ENCODE measurements around the gene IQCK.

Gene IQCK

DNA sequence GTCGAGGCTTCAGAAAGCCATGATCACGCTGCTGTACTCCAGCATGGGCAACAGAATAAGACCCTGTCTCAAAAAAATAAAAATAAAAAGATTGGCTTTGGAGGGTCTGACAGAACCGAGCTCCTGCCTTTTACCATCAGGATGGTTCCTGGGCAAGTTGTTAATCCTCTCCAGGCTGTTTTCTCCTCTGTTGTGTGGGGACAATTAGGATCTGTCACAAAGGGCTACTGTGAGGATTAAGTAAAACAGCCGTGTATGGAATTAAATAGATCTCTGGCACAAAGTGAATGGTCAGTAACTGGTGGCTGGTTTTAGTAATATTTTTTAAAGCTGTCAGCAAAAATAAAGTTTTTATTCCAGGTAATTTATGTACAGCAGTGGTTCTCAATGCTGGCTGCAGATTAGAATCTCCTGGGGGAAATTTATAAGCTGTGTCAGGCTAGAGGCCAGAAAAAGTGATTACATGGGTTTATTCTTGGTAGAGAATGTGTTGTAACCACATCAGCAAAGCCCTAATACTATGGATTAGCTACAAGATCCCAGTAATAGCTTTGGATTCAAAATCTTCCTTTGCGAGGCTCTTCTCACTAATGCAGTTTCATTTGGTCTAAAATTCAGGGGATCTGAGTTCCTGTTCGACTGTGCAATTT lies 119.4 kb downstream of the IQCK start:
- Mint-ChIP-seq H3K27me3 (peaks cover 10% of the 10 kb centered on the region), H3K4me1 (no peaks in the 10 kb centered on the region), H3K27ac (no peak overlapping the region), H3K36me3 (no peaks in the 10 kb centered on the region), H3K4me3 (no peak overlapping the region), H3K9me3 (no peaks in the 10 kb centered on the region)
- ATAC-seq = no peak

- no peaks in the 10 kb centered on the region for H3K4me1 Mint-ChIP-seq
- peaks cover 10% of the 10 kb centered on the region for H3K27me3 Mint-ChIP-seq
- H3K4me3 Mint-ChIP-seq = no peak overlapping the region
- H3K36me3 Mint-ChIP-seq = no peaks in the 10 kb centered on the region
- H3K9me3 Mint-ChIP-seq = no peaks in the 10 kb centered on the region
- ATAC-seq = no peak
- no peak overlapping the region for H3K27ac Mint-ChIP-seq
These were observed 120.1 kb downstream of the IQCK start for GRCh38 chr16:19837984-19838707.

GRCh38 chr16:19840524-19841110 lies 122.5 kb downstream of the IQCK start:
- Mint-ChIP-seq H3K27me3 (peaks cover 10% of the 10 kb centered on the region), H3K36me3 (no peaks in the 10 kb centered on the region), H3K4me1 (no peaks in the 10 kb centered on the region), H3K9me3 (no peaks in the 10 kb centered on the region), H3K4me3 (no peak overlapping the region), H3K27ac (no peak overlapping the region)
- ATAC-seq = no peak

DNA sequence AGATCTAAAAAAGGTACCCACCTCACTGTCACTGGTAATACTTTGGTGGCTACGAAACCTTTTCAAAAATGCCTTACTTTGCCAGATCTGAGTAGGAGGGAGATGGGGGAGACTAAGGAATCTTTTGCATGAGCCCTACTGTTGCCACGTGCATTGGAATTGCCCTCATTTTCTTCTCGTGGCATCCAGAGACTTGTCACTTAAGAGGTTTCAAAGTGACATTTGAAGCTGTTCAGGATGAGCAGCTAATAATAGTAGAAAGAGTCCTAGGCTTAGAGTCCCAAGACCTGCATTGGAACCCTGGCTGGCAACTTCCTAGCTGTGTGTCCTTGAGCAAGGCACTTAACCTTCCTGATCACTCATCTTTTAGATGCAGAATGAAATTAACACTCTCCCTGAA lies 123.1 kb downstream of the IQCK start:
- ATAC-seq = no peak
- H3K4me1 Mint-ChIP-seq = no peaks in the 10 kb centered on the region
- peaks cover 10% of the 10 kb centered on the region for H3K27me3 Mint-ChIP-seq

DNA sequence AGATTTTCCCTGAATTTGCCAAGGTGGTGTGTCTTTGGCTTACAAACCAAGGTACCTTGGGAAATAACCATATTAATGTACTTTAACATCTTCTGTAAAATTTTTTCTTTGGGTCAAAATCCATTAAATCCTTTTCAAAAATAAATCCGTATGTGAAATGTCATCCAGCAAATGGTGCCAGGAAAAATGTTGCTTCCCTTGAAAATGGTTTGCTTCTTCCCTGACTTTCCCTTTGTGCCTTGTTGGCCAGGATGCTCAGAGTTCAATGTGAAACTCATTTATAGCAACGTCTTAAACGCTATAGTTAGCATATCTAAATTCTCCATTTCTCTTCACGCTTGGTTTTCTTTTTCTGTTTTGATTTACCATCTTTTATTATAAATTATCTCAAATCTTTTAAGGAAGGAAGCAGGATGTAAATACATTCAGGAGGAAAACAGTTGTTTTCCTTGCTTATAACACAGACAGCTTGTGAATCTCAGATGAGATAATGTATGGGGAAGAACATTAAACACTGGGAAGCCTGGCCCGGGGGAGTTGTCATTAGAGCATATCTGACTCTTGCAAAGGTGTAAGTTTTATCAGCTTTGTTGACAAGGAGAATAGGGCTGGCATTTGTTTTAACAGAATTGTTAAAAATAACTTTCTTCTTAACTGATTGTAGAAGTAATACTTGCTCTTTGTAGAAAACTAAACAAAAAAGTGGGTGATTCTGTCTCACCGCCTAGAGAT lies 124.5 kb downstream of the IQCK start:
- H3K4me3 Mint-ChIP-seq = no peak overlapping the region
- ATAC-seq = no peak
- no peaks in the 10 kb centered on the region for H3K36me3 Mint-ChIP-seq
- H3K9me3 Mint-ChIP-seq = no peaks in the 10 kb centered on the region
- peaks cover 10% of the 10 kb centered on the region for H3K27me3 Mint-ChIP-seq
- H3K4me1 Mint-ChIP-seq = no peaks in the 10 kb centered on the region
- H3K27ac Mint-ChIP-seq = no peak overlapping the region

More for the DNA sequence above, 123.1 kb downstream of the IQCK start:
- no peaks in the 10 kb centered on the region for H3K9me3 Mint-ChIP-seq
- no peak overlapping the region for H3K4me3 Mint-ChIP-seq
- no peaks in the 10 kb centered on the region for H3K36me3 Mint-ChIP-seq
- no peak overlapping the region for H3K27ac Mint-ChIP-seq

DNA sequence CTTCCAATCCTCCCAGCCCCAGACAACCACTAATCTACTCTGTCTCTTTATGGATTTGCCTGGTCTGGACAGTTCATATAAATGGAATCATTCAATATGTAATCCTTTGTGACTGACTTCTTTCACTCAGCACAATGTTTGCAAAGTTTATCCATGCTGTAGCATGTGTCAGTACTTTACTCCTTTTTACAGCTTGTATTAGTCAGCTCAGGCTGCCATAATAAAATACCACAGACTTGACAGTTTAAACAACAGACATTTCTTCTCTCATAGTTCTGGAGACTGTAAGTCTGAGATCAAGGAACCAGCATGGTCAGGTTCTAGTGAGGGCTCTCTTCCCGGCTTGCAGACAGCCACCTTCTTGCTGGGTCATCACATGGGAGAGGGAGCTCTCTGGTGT lies 125.3 kb downstream of the IQCK start:
- Mint-ChIP-seq H3K4me1 (no peaks in the 10 kb centered on the region), H3K36me3 (no peaks in the 10 kb centered on the region), H3K9me3 (no peaks in the 10 kb centered on the region), H3K4me3 (no peak overlapping the region), H3K27me3 (peaks cover 2% of the 10 kb centered on the region), H3K27ac (no peak overlapping the region)
- ATAC-seq = no peak

- no peak for ATAC-seq
- Mint-ChIP-seq H3K9me3 (no peaks in the 10 kb centered on the region), H3K4me1 (no peaks in the 10 kb centered on the region), H3K4me3 (no peak overlapping the region), H3K27ac (no peak overlapping the region), H3K27me3 (peaks cover 9% of the 10 kb centered on the region), H3K36me3 (no peaks in the 10 kb centered on the region)
These were observed 127.0 kb downstream of the IQCK start for GRCh38 chr16:19844945-19845641.

- Mint-ChIP-seq H3K27me3 (peaks cover 13% of the 10 kb centered on the region), H3K4me1 (no peaks in the 10 kb centered on the region), H3K36me3 (no peaks in the 10 kb centered on the region), H3K27ac (no peak overlapping the region), H3K4me3 (no peak overlapping the region), H3K9me3 (no peaks in the 10 kb centered on the region)
- no peak for ATAC-seq
These were observed 128.4 kb downstream of the IQCK start for GRCh38 chr16:19846436-19846835.

GRCh38 chr16:19848756-19849155 lies 130.7 kb downstream of the IQCK start:
- Mint-ChIP-seq H3K4me3 (no peak overlapping the region), H3K27ac (no peak overlapping the region), H3K27me3 (peaks cover 25% of the 10 kb centered on the region), H3K9me3 (no peaks in the 10 kb centered on the region), H3K4me1 (no peaks in the 10 kb centered on the region), H3K36me3 (no peaks in the 10 kb centered on the region)
- ATAC-seq = no peak

- Mint-ChIP-seq H3K4me1 (peaks cover 4% of the 10 kb centered on the region), H3K36me3 (no peaks in the 10 kb centered on the region), H3K9me3 (no peaks in the 10 kb centered on the region), H3K27ac (no peak overlapping the region), H3K4me3 (no peak overlapping the region), H3K27me3 (peaks cover 27% of the 10 kb centered on the region)
- no peak for ATAC-seq
These were observed 132.2 kb downstream of the IQCK start for GRCh38 chr16:19850131-19850817.

- Mint-ChIP-seq H3K27me3 (peaks cover 27% of the 10 kb centered on the region), H3K9me3 (no peaks in the 10 kb centered on the region), H3K27ac (no peak overlapping the region), H3K36me3 (no peaks in the 10 kb centered on the region), H3K4me1 (peaks cover 4% of the 10 kb centered on the region), H3K4me3 (no peak overlapping the region)
- ATAC-seq = no peak
These were observed 133.4 kb downstream of the IQCK start for GRCh38 chr16:19851476-19851875.

GRCh38 chr16:19853132-19853741 lies 135.2 kb downstream of the IQCK start:
- no peak overlapping the region for H3K27ac Mint-ChIP-seq
- ATAC-seq = no peak
- H3K36me3 Mint-ChIP-seq = no peaks in the 10 kb centered on the region
- peaks cover 4% of the 10 kb centered on the region for H3K4me1 Mint-ChIP-seq
- no peak overlapping the region for H3K4me3 Mint-ChIP-seq
- no peaks in the 10 kb centered on the region for H3K9me3 Mint-ChIP-seq
- H3K27me3 Mint-ChIP-seq = peaks cover 27% of the 10 kb centered on the region

GRCh38 chr16:19853742-19854542 lies 135.9 kb downstream of the IQCK start:
- Mint-ChIP-seq H3K27me3 (peaks cover 27% of the 10 kb centered on the region), H3K36me3 (no peaks in the 10 kb centered on the region), H3K4me3 (no peak overlapping the region), H3K4me1 (peaks cover 4% of the 10 kb centered on the region), H3K27ac (no peak overlapping the region), H3K9me3 (no peaks in the 10 kb centered on the region)
- ATAC-seq = no peak

- Mint-ChIP-seq H3K9me3 (no peaks in the 10 kb centered on the region), H3K4me1 (peaks cover 4% of the 10 kb centered on the region), H3K27ac (no peak overlapping the region)
These were observed 136.4 kb downstream of the IQCK start for GRCh38 chr16:19854543-19854876.

More at GRCh38 chr16:19854543-19854876, 136.4 kb downstream of the IQCK start:
- H3K27me3 Mint-ChIP-seq = peaks cover 23% of the 10 kb centered on the region
- peak; percentile 45 for ATAC-seq
- H3K36me3 Mint-ChIP-seq = no peaks in the 10 kb centered on the region
- H3K4me3 Mint-ChIP-seq = no peak overlapping the region
